NB4 (cell line): Measurements from ENCODE around the gene CYB561D1.

ENCODE experiments used
- CTCF ChIP-seq: IDR thresholded peaks from one replicate; pipeline ENCODE4 v1.5.1; 2012; ENCODE audit warnings: low read depth, low read length
- POLR2A ChIP-seq: IDR thresholded peaks from 2 replicates; pipeline ENCODE4 v1.6.1; 2011; ENCODE audit warnings: mild to moderate bottlenecking; ENCODE audit not compliant: insufficient read length; ENCODE audit errors: extremely low read depth

GRCh38 chr1:109503935-109504334 lies 10.0 kb downstream of the CYB561D1 start:
- TF ChIP-seq POLR2A (no peak), CTCF (no peak)
